Activated naive CD8-positive, alpha-beta T cell treated with anti-CD3 and anti-CD28 coated beads, Interleukin-2, amount 50 U/mL, for 16 hours (primary cell): ENCODE data around the gene FBXL4.

Experiments used
- DNase-seq: peaks from one replicate; pipeline ENCODE4 v3.0.0-alpha.2; 2020; ENCODE audit warnings: low read depth, low spot score

FBXL4 gene

DNA sequence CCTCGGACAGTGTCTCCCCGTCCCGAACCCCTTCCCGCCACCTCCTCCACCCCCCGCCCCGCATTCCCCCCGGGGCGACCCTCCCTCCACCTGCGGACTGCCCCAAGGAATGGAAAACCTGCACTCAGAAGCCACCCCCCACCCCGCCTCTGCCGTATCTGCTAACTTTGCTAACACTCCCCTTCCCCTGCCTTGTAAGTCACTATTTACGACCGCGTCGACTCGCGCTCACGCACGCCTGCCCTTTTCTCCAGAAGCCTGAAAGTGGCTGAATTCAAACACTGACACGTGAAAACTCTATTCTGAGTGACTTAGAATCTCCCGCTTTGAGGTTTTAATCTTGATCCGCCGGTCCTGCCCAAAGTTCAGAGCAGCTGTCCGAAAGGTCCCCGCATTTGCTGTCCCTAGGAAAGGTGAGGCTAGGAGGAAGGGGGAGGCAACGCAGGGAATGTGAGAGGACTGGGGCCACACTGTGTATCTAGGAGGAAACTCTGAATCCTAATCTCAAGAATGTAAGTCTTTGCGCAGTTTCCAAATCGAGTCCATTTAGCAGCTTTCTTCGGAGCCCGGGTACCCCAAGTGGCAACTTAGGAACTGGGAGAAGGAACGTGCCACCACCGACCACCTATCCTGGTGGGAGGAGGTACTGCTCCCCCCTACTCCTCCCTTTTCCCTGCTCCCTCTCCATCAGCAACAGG is 122.7 kb downstream of the FBXL4 start:
- no peak for DNase-seq

DNA sequence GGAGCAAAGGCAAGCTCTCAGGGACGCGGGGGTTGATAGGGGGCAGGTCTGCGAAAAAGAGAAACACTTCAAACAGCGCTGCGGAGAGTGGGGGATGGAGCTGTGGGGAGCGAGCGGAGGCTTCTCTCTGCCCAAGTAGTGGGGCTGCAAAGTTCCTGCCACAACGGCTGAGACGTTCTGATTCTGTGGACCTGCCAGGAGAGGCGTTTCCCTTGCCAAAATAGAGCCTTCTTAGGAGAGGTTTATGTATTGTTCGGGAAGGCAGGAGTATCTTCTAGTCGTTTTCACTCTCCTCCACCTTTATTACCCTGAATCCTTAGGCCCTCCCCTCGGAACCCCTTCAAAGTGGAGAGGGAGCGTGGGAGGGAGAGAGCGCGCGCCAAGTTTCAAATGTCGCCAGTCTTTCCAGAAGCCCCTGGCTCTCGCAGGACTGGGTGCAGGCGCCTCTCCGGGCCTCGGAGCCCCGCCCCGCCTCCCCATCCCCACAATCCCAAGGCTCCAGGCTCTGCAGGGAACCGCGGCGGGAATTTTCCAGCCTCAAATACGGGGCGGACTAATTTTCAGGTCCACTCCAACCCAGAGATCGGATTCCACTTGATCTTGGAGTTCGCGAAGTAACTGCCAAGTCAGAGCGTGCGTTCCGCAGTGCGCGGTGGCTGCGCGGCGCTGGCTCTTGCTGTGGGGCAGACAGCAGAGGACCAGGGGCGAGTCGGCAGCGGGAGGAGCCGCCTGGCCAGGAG is 123.4 kb downstream of the FBXL4 start:
- no peak for DNase-seq

DNA sequence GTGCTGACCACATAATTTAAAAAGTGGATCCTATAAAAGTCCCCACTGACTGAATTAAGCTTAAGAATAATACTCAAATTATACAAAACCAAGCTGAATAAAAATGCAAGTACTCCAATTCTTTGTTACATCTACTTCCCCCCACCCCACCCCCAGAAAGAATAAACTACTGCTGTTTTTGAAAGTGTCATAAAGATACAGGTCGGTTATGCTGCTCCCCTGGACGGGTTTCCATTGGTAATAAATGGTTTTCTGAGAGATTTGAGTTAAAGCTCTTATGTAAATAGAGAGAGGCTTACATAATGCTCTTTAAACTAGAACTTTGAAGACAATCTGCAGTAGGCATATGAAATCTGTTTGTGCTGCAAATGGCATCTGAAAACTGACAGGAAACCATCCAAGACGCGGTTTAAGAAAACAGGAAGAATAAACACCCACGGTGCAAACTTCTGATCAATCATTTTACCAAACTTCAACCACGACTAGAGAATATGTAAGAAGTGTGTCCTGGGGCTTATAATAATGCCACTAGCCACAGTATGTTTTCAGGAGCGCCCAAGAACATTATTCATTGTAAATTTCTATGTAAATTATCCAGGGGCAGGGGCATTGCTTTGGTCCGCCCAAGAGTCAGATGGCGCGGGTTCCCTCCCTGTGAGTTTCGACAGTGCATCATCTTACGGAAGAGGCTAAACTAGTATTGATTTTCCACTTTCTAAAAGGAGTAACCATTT is 124.2 kb downstream of the FBXL4 start:
- DNase-seq, result no peak

DNA sequence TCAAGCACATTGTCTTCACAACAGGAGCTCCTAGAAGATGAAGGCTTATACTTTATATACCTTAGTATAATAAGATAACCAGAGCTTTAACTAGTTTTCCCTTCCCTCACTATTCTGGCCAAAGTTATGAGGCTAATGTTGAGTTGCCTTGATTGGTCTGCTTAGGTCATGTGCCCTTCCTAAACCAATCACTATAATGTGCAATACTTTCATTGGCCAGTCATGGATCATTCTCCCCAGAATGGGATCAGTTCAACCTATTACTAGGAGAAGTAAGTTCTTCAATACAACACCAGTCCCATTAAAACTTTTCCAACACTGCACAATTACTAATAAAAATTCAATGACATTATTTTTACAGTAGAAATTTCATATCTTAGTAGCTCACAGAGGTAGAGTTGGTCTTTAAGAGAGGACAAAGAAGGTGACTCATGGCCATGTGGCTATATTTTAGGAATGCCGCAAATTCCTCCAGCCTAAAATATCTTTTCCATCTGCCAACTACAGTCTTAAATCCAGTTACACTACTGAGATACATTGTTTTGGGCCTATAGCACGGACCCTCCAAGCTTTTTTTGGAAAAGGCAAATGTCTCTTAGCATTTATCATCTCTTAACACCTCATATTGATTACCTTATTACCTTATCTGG is 125.9 kb downstream of the FBXL4 start:
- DNase-seq, result no peak
